PC-9 (cell line): ENCODE data around the gene ATXN1.

Source experiments
- CTCF ChIP-seq: fragments of 200-600 bp; sonication (generic); conservative IDR thresholded peaks from 2 replicates; pipeline ENCODE4 v1.6.1; 2017; ENCODE audit warnings: mixed run types, antibody characterized with exemption, mild to moderate bottlenecking, moderate library complexity
- EZH2 ChIP-seq: fragments of 200-600 bp; sonication (generic); IDR thresholded peaks from 2 replicates; pipeline ENCODE4 v1.8.0; 2017; ENCODE audit warnings: antibody characterized with exemption, low read depth

GRCh38 chr6:16393326-16393725, 367.9 kb downstream of the ATXN1 start:
- TF ChIP-seq CTCF (no peak), EZH2 (no peak)
